Body of pancreas (tissue), 4 donors: Measurements from ENCODE around the gene LAMTOR4.

Experiments used
- CTCF ChIP-seq, 7 experiments: fragments of 450-650 bp in 4 of 7; fragments of 200-600 bp in 3 of 7; sonication (generic) in 3 of 7; IDR thresholded peaks; one replicate each; pipeline ENCODE4 v1.5.1; 2016 to 2019; ENCODE audit warnings: antibody characterized with exemption in 7 of 7
- POLR2A ChIP-seq, 3 donors: fragments of 450-650 bp; IDR thresholded peaks; one replicate each; pipeline ENCODE4 v1.6.1; 2016; ENCODE audit warnings: antibody characterized with exemption in 3 of 3, mild to moderate bottlenecking in 2 of 3

GRCh38 chr7:100141555-100141949, 7.2 kb upstream of the LAMTOR4 start:
- no peak for TF ChIP-seq CTCF (IDR thresholded peaks at IDR 0.05)
- no peak for TF ChIP-seq POLR2A (IDR thresholded peaks at IDR 0.05)
